ENCODE data around the gene HOXB1.
"Not testable (repeated sequence)": the region's sequence is repeated elsewhere in the genome, so short reads cannot be mapped to it uniquely, and the experiment has no call there.

The HOXB1 gene

DNA sequence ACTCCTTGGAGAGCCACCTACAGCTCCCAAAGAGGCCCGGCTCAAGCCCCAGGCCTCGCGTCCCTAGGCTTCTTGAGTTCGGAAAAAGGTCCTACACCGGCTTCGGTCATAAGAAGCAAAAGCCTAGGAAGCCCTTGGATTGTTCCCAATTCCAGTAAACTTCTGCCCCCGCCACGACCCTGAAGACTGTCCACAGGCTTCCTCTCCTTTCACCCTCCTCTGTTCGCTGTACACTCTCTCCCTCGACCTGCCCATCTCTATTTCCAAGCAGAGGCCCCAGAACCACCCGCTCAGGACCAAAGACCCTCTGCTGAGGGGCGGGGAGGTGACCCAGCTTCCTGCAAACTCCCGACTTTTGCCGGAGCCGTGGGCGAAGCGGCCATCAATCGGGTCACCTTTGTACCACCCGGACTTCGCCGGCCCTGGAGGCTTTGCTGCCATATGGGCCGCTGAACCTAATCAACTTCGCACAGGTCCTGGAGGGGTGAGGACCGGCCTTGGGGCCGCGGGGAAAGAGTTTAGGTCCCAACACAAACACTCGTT, 11.4 kb upstream of the HOXB1 start:
- DNase-seq: no peak

- DNase-seq: no peak
Observed at GRCh38 chr17:48541577-48542113, 10.8 kb upstream of the HOXB1 start.

GRCh38 chr17:48541036-48541576, 10.3 kb upstream of the HOXB1 start:
- DNase-seq: no peak

- no peak for DNase-seq
Observed at GRCh38 chr17:48540213-48540612, 9.4 kb upstream of the HOXB1 start.

GRCh38 chr17:48539177-48539576, 8.4 kb upstream of the HOXB1 start:
- no peak for DNase-seq

DNA sequence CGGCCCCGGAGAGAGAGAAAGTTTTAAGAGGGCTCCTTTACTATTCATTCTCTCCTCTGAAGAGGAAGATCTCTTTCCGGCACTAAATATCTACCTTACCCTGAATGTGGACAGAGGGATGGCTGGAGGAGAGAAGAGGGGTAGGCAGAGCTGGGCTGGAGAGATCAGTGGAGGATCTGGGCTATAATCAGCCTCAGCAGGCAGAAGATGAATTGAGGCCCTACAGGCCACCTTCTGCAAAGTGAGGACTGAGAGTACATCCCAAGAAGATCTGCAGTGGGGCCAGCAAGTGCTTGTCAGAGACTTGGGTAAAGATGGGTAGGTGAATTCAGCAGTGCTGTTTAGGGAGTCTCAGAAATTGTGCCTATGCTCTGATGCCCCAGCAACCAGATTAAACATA, 6.5 kb upstream of the HOXB1 start:
- no peak for DNase-seq

- DNase-seq: not testable (repeated sequence)
Observed at GRCh38 chr17:48535793-48536559, 5.2 kb upstream of the HOXB1 start.

DNA sequence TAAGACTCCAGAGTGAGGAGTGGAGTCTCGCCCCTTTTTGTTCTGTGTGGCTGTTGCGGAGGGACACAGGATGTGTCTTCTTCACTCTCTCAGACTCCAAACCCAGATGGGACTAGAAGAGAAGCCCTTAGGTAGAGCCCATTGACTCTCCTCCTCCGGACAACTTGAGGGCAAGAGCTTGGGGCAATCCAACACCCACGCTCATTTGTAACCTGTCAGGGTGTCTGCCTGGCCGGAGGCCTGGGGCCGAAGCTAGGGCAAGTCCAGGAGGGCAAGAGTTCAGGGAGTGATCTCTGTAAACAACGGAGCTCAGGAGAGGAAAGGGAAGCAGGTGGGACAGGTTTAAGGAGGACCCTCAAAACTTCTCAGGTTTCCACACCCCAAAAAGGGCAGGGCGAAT, 1.4 kb upstream of the HOXB1 start:
- no peak for DNase-seq

GRCh38 chr17:48530208-48530886, 464 bp downstream of the HOXB1 start:
- no peak for DNase-seq

DNA sequence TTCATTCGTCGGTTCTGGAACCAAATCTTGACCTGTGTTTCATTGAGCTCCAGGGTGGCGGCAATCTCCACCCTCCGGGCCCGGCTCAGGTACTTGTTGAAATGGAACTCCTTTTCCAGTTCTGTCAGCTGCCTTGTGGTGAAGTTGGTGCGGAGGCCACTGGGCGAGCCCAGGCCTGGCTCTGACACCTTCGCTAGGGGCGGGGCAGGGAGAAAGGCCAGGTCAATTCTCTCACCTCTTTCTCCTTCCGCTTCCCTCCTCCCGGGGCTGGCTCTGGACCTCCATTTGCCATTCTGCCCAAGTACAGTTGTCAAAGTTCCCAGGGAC, 1.2 kb downstream of the HOXB1 start:
- no peak for DNase-seq

- no peak for DNase-seq
Observed at GRCh38 chr17:48528936-48529682, 1.7 kb downstream of the HOXB1 start.

GRCh38 chr17:48528153-48528935, 2.5 kb downstream of the HOXB1 start:
- no peak for DNase-seq

GRCh38 chr17:48527547-48527932, 3.3 kb downstream of the HOXB1 start:
- no peak for DNase-seq

DNA sequence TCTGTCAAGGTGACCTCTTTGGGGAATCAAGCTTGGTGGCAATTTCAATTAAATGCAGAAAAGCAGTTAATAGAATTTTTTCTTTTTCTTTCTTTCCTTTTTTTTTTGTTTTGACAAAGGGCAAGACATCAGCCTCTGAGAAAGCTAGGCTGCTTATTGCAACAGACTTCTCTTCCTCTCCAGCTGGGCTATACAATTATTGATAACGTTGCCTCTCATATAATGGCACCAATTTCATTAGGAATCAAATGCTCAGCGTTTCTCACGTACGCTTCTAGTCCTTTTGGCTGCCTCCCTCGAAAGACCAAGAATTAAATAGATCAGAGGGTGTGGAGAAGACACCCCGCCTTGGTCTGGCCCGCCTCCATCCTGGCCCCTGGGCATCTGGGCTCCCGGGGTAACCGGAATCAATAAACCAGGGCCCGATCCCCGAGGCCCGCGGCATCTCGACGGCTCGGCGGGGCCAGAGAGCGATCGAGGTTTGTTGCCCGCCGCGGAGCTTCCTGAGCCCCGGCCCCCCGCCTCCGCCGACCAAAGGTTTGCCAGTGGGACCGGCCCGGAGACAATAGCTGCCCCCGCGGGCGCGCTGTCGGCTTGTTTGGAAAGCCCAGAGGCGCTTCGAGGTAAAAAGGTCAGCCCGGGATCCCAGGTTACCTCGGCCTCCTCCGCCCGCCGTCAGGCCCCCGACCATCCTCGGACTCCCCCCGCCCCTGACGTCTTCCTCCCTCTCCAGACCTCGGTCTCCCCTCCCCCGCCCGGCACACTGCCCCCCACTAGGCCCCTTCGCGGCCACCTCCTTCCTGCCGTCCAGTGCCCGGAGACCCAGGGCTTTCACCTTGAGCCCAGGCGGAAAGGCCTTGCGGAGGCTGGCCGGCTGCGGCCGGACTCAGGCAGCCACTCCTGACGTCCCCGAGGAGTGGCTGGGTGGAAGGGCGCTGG, 3.9 kb downstream of the HOXB1 start:
- DNase-seq: no peak

DNA sequence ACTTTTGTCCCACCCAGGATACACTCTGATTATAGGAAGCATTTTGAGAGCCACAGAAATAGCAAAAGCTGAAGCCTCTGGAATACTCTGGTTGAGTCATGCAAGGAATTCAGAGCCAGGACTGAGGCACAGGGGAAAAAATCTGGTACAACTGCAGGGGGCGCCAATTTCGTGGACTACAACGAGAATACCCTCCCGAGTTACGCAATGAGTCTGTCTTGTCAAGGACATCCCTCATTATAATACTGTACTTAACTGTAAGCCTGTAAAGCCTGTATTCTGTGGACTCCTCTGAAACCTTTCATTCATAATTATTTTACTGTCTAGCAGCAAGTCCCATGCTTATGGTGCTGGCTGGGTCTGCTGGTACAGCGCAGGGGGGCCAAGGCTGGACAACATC, 7.8 kb downstream of the HOXB1 start:
- no peak for DNase-seq

DNA sequence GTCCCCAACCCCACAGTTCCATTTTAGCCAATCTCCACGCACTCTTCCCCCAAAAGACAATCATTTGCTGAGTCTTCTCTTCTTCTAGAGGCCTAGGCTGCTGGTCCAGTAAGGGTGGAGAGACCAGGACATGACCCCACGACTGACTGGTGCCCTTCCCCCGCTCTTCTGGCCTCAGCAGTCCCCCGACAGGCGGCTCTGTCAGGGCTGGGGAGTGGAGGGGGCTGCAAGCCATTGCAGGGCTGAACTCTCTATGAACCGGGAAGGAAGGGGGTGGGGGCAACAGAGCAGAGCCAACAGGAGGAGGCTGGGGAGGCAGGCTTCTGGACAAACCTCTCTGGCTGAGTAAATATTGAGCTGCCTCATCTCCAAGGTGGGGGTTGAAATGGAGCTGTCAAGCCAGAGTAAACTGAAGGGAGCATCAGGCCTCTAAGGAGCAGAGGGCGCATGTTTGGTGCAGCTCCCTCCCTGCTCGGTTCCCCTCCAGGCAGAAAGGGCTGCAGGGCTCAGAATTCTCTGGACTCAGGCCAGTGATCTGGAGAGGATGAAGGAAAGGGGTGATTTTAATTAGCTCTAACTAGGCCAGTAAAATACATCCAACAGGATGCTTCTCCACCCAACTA, 8.7 kb downstream of the HOXB1 start:
- DNase-seq: no peak

GRCh38 chr17:48520631-48521079, 10.2 kb downstream of the HOXB1 start:
- DNase-seq: no peak

- DNase-seq: no peak
Observed at GRCh38 chr17:48519427-48519826, 11.4 kb downstream of the HOXB1 start.

DNA sequence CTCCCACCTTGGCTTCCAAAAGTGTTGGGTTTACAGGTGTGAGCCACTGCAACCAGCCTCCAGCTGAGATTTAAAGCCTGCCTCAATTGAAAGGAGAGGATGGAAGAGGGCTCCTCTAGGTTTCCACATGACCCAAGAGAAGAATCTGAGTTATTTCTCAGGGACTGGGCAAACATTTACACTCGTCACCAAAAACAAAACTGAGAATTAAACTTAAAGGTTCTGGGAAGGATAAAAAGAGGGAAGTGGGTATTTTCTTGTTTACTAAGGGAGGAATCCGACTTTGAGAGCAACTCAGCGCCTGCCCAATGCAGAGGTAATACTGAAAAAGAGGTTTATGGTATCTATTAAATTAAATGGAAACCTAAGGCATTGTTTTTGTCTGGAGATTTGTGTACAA, 13.3 kb downstream of the HOXB1 start:
- no peak for DNase-seq
